MG63 (cell line): Measurements from ENCODE around the gene ST8SIA2. TPM values are rescaled to one million over a fixed set of nuclear protein-coding genes. Genes with fewer than 3 reads are reported as not detected.
"Not testable (repeated sequence)": the region's sequence is repeated elsewhere in the genome, so short reads cannot be mapped to it uniquely, and the experiment has no call there.

Source experiments
- DNase-seq: peaks from one replicate; pipeline ENCODE4 v3.0.0-alpha.2; 2020
- H3K27me3 ChIP-seq: fragments of 250-450 bp; sonication (Bioruptor Pico); 2 replicates; pipeline ENCODE4 v1.5.1; 2020; ENCODE audit warnings: mild to moderate bottlenecking, moderate library complexity
- H3K36me3 ChIP-seq: fragments of 250-450 bp; sonication (Bioruptor Pico); 2 replicates; pipeline ENCODE4 v1.5.1; 2020; ENCODE audit warnings: mild to moderate bottlenecking, moderate library complexity
- H3K4me3 ChIP-seq: fragments of 250-450 bp; sonication (Bioruptor Pico); 2 replicates; pipeline ENCODE4 v1.5.1; 2020; ENCODE audit warnings: mild to moderate bottlenecking, moderate library complexity
- H3K9me3 ChIP-seq: fragments of 250-450 bp; sonication (Bioruptor Pico); 2 replicates; pipeline ENCODE4 v1.5.1; 2020; ENCODE audit warnings: mild to moderate bottlenecking, moderate library complexity
- total RNA-seq: library from RNA; depleted of rRNA; stranded (reverse); fragments of >200 nt; shearing (Covaris generic); gene quantifications from 2 replicates; pipeline ENCODE4 v1.2.3, GENCODE V29; 2014; ENCODE audit warnings: low replicate concordance

Gene ST8SIA2
- total RNA-seq, 1 experiment from 2014 or later = not detected

GRCh38 chr15:92454555-92455105, 60.9 kb downstream of the ST8SIA2 start:
- H3K9me3 ChIP-seq = no peaks in the 10 kb centered on the region; the same call in 1 of the 2 replicates
- no peaks in the 10 kb centered on the region for H3K27me3 ChIP-seq
- H3K4me3 ChIP-seq = no peak overlapping the region
- no peaks in the 10 kb centered on the region for H3K36me3 ChIP-seq
- no peak for DNase-seq

GRCh38 chr15:92455271-92455670, 61.6 kb downstream of the ST8SIA2 start:
- H3K27me3 ChIP-seq = no peaks in the 10 kb centered on the region
- no peak overlapping the region for H3K4me3 ChIP-seq
- H3K9me3 ChIP-seq = no peaks in the 10 kb centered on the region
- DNase-seq = no peak
- H3K36me3 ChIP-seq = no peaks in the 10 kb centered on the region

DNA sequence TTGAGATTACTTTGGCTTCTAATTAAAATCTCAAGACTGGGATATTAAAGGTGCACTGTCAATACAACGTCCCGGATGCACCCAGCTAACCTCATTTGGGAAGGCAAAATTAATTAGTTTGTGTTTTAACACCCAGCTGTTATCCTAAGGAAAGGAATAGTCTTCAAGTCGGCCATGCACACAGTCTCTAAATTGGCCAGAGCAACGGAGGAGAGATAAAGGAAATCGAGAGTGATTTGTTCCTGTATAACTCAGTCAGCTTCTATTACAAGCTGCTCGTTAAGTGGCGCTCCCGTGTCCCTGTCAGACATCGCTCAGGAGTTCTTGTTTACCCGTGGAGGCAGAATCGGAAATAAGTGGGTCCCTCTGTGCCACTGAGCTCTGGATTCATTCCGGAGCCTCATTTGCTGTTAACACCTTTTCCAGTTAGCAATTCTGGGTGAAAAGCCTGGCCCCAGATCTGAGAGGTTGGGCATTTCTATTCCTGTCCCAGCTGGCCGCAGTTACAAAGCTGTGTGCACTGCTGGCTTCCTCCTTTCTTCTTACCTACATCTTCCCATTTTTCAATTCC, 63.9 kb downstream of the ST8SIA2 start:
- Histone ChIP-seq H3K4me3 (no peak overlapping the region), H3K27me3 (no peaks in the 10 kb centered on the region), H3K9me3 (no peaks in the 10 kb centered on the region), H3K36me3 (no peaks in the 10 kb centered on the region)
- no peak for DNase-seq

DNA sequence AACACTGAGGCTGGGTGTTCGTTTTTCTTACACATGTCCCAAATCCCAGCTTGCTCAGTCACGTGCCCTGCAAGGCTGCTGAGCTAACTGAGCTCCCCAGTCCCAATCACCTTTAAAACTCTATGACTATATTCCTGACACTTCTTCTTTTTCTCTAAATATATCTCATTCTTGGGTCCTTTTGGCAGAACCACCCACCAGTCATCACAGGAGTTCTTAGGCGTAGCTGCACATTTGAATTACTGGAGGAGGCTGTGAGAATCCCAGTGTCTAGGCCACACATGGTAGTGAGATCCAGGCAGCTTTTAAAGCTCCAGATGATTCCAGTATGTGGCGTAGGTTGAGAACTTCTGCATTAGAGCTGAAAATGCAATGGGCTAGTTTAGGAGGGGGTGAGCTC, 66.3 kb downstream of the ST8SIA2 start:
- no peak for DNase-seq
- Histone ChIP-seq H3K36me3 (no peaks in the 10 kb centered on the region), H3K4me3 (no peak overlapping the region), H3K9me3 (no peaks in the 10 kb centered on the region), H3K27me3 (no peaks in the 10 kb centered on the region)

DNA sequence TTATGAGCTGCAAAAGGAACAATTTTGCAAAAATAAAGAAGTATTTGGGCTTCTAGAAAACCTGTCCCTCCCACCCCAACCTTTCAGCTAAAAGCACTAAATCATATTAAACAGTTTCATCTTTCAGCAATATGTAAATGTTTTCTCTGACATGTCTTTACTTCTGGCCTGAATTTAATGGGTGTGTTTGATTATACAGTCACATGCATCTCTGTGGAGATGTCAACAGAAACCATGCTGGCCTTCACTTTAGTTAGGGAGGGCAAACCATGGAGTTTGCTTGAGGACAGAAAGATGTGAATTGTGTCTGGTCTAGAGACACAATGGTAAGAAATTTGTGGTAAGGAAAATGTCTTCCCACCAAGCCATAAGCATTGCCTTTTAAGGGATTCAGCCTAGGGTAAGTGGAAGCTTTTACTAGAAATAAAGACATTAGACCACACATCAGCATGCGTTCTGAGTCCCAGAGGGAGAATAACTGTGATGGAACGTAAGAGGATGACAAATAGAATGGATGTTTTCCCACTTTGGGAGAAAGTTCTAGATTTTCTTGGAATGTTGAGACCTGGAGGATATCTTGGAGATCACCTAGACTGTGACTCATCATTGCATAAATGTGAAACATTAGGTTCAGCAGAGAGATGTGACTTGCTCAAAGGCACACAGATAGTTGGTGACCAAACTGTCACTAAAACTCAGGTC, 68.9 kb downstream of the ST8SIA2 start:
- no peak overlapping the region for H3K4me3 ChIP-seq
- no peaks in the 10 kb centered on the region for H3K36me3 ChIP-seq
- no peak for DNase-seq
- no peaks in the 10 kb centered on the region for H3K27me3 ChIP-seq
- no peaks in the 10 kb centered on the region for H3K9me3 ChIP-seq

DNA sequence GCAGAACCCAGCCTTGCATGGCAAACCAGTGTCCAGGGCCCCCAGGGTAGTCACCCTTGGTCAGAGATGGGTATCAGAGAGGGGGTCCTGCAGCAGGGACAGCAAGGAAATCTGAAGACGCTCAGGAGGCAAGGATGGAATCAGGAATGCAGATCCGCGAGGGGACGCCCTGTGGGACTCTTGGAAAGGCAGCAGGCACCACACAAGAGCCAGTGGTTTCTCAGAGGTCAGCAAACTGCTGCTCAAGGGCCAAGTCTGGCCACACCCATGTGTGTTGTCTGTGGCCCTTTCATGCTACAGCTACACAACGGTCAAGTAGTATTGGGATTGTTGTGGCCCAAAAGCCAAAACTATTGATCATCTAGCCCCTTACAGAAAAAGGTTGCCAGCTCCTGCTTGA, 69.7 kb downstream of the ST8SIA2 start:
- Histone ChIP-seq H3K36me3 (no peaks in the 10 kb centered on the region), H3K9me3 (no peaks in the 10 kb centered on the region), H3K27me3 (no peaks in the 10 kb centered on the region), H3K4me3 (no peak overlapping the region)
- no peak for DNase-seq

DNA sequence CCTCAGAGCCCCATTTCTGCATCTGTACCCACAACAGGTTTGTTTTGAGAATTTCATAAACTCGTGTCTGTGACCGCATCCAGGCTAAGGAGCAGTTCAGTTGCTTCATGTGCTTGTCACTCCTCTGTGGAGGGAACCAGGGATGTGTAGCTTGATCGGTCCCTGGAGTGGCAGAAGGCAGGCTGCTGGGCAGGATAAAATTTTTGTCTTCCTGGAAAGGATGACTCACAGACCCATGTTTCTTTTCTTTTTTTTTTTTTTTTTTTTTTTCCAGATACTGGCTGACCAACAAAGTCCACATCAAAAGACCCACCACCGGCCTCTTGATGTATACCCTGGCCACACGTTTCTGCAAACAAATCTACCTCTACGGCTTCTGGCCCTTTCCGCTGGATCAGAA, 70.1 kb downstream of the ST8SIA2 start:
- Histone ChIP-seq H3K27me3 (no peaks in the 10 kb centered on the region), H3K4me3 (no peak overlapping the region), H3K36me3 (no peaks in the 10 kb centered on the region), H3K9me3 (no peaks in the 10 kb centered on the region)
- DNase-seq = no peak

- no peak for DNase-seq
- no peak overlapping the region for H3K4me3 ChIP-seq
- H3K36me3 ChIP-seq = no peaks in the 10 kb centered on the region
- H3K27me3 ChIP-seq = no peaks in the 10 kb centered on the region
- no peaks in the 10 kb centered on the region for H3K9me3 ChIP-seq
These were observed 73.2 kb downstream of the ST8SIA2 start for GRCh38 chr15:92466834-92467233.

DNA sequence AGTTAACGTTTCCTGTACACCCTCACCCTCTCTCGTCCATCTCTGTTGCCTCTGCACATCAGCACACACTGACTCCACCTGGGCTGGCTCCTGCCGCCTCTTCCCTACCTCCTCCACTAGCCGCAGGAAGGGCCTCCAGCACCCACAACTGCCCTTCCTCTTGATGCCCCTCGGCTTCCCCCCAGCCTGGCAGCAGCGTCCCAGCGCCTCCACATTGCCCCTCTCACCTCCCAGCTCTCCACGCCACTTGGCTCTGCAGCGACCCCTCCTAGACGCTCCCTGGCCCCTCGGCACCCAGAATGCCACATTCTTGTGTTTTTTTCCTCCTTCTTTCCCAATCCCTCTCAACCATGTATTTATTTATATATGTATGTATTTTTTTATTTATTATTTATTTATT, 73.6 kb downstream of the ST8SIA2 start:
- H3K27me3 ChIP-seq = no peaks in the 10 kb centered on the region
- H3K36me3 ChIP-seq = no peaks in the 10 kb centered on the region
- DNase-seq = no peak
- H3K9me3 ChIP-seq = no peaks in the 10 kb centered on the region
- no peak overlapping the region for H3K4me3 ChIP-seq

DNA sequence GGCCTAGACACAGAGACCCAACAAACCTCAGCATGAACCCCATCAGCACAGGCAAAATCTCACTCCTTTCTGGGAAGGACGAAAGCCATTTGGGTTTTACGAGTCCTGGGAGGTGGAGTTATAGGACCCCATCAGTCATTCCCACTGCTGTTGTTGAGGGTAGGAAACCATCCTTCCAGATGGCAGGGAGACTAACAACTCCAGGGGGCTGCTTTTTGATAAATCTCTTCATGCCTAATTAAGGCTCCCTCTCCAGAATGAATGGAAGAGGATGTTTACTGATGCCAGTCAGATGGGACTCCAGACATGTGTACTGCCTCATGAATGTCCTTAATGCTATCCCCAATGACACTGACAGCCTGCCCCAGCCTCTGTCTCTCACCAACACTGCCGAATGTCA, 75.3 kb downstream of the ST8SIA2 start:
- no peak for DNase-seq
- Histone ChIP-seq H3K9me3 (no peaks in the 10 kb centered on the region), H3K27me3 (no peaks in the 10 kb centered on the region), H3K36me3 (no peaks in the 10 kb centered on the region), H3K4me3 (no peak overlapping the region)

- no peaks in the 10 kb centered on the region for H3K9me3 ChIP-seq
- no peak for DNase-seq
- no peaks in the 10 kb centered on the region for H3K27me3 ChIP-seq
- no peaks in the 10 kb centered on the region for H3K36me3 ChIP-seq
- H3K4me3 ChIP-seq = no peak overlapping the region
These were observed 77.6 kb downstream of the ST8SIA2 start for GRCh38 chr15:92471288-92471687.

GRCh38 chr15:92473756-92474155, 80.1 kb downstream of the ST8SIA2 start:
- H3K9me3 ChIP-seq = no peaks in the 10 kb centered on the region
- no peak overlapping the region for H3K4me3 ChIP-seq
- no peaks in the 10 kb centered on the region for H3K27me3 ChIP-seq
- DNase-seq = no peak
- H3K36me3 ChIP-seq = no peaks in the 10 kb centered on the region

GRCh38 chr15:92479730-92480129, 86.0 kb downstream of the ST8SIA2 start:
- DNase-seq, H3K9me3 ChIP-seq, H3K4me3 ChIP-seq, H3K36me3 ChIP-seq, H3K27me3 ChIP-seq: not testable (repeated sequence)

GRCh38 chr15:92480361-92480760, 86.7 kb downstream of the ST8SIA2 start:
- H3K27me3 ChIP-seq = no peaks in the 10 kb centered on the region
- H3K4me3 ChIP-seq = no peak overlapping the region
- H3K36me3 ChIP-seq = no peaks in the 10 kb centered on the region
- DNase-seq = no peak
- no peaks in the 10 kb centered on the region for H3K9me3 ChIP-seq

DNA sequence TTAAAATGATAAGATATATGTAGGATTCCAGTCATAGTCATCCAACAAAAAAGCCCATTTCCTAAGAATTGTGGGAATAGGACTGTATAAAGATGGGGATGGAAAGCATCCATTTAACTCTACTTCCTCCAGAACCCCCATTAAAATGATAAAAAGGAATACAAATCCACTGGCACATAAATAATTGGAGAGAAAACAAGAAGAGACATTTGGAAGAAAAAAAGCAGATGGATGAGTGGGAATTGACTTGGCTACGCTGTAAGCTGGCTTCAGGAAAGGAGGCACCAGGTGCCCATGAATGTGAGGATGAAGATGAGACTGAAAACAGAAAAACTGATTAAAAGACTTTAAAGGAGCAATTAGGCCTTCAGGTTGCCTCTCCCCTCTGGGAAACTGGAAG, 91.8 kb downstream of the ST8SIA2 start:
- Histone ChIP-seq H3K27me3 (no peaks in the 10 kb centered on the region), H3K4me3 (no peak overlapping the region), H3K9me3 (peaks cover 2% of the 10 kb centered on the region; the same call in 1 of the 2 replicates), H3K36me3 (no peaks in the 10 kb centered on the region)
- no peak for DNase-seq

DNA sequence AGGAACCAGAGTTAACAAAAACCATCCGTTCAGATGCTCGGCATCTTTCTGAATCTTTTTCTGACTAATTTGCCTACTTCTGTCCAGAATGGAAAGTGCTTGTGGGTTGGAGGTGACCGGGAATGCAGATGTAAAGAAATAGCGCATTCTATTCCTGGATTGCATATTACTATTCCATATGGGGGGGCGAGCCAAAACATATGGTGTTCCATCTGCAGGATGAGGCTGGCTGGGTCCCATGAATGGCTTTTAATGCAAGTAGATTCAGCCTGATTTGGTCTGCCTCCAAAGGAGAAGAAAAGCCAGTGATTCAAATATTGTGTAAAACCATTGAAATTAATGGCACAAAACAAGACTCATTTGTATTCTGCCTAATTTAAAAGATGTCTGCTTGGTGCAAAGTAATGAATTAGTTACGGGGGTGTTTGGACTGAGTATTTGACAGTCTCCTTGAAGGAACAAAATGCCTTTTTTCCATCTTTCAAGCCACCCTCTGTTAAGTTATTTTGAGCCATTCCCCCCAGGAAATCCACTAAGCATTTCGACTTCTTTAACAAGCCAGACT, 99.0 kb downstream of the ST8SIA2 start:
- H3K36me3 ChIP-seq = no peaks in the 10 kb centered on the region
- H3K4me3 ChIP-seq = no peak overlapping the region
- H3K9me3 ChIP-seq = peaks cover 2% of the 10 kb centered on the region; the same call in 1 of the 2 replicates
- DNase-seq = no peak
- H3K27me3 ChIP-seq = no peaks in the 10 kb centered on the region

DNA sequence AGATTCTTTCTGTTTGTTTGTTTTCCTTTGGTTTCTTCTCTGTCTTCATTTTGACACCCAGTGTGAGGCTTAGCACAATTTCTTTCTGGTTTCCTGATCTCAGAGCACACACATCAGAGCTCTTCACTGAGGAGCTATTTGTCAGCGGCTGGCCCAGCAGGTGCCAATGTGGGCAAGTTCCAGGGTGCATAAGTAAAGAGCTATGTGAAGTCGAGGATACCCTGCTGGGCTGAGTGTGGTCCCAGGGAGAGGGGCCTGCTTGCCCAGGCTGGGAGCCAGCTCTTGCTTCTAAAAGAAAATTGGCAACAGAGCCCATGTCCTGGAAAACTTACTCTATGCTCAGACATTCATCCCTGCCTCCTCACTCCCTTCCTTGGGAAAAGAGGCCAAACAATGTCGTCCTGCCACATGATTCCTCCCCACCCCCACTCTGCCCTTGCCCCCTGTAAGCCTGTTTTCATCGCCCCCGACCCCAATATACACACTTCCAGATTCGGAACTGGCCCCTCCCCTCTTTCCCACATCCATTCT, 101.2 kb downstream of the ST8SIA2 start:
- Histone ChIP-seq H3K9me3 (peaks cover 2% of the 10 kb centered on the region; the same call in 1 of the 2 replicates), H3K4me3 (no peak overlapping the region)

More for the DNA sequence above, 101.2 kb downstream of the ST8SIA2 start:
- DNase-seq = peak; percentile 67
- H3K36me3 ChIP-seq = no peaks in the 10 kb centered on the region
- H3K27me3 ChIP-seq = no peaks in the 10 kb centered on the region
